ENCODE results near the gene PTPN21.

DNA sequence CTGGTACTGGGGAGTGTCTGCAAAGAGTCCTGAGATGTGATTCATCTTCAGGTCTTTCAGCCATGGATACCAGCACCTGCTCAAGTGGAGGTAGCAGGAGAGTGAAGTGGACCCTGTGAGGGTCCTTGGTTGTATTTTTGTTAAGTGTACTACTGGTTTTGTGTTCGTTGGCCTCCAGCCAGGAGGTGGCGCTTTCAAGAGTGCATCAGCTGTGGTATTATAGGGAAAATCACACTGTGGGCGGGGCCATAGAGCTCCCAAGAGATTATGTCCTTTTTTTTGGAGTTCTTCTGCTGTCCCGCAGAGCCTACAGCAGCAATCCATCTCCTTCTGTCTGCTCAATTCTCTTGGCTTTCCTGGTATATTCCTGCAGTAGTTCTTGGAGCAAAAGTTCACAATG lies 102.6 kb downstream of the PTPN21 start:
- TF ChIP-seq, protein P1, sequence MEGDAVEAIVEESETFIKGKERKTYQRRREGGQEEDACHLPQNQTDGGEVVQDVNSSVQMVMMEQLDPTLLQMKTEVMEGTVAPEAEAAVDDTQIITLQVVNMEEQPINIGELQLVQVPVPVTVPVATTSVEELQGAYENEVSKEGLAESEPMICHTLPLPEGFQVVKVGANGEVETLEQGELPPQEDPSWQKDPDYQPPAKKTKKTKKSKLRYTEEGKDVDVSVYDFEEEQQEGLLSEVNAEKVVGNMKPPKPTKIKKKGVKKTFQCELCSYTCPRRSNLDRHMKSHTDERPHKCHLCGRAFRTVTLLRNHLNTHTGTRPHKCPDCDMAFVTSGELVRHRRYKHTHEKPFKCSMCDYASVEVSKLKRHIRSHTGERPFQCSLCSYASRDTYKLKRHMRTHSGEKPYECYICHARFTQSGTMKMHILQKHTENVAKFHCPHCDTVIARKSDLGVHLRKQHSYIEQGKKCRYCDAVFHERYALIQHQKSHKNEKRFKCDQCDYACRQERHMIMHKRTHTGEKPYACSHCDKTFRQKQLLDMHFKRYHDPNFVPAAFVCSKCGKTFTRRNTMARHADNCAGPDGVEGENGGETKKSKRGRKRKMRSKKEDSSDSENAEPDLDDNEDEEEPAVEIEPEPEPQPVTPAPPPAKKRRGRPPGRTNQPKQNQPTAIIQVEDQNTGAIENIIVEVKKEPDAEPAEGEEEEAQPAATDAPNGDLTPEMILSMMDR (IDR thresholded peaks at IDR 0.05) = no peak
- no peak for TF ChIP-seq POLR2A (IDR thresholded peaks at IDR 0.05)
